Measurements from ENCODE around the gene MAFG. TPM values are rescaled to one million over a fixed set of nuclear protein-coding genes. Genes with fewer than 3 reads are reported as not detected.

Gene MAFG
- total RNA-seq, 2 experiments from 2014 or later, result 20.2 to 23.8 TPM

DNA sequence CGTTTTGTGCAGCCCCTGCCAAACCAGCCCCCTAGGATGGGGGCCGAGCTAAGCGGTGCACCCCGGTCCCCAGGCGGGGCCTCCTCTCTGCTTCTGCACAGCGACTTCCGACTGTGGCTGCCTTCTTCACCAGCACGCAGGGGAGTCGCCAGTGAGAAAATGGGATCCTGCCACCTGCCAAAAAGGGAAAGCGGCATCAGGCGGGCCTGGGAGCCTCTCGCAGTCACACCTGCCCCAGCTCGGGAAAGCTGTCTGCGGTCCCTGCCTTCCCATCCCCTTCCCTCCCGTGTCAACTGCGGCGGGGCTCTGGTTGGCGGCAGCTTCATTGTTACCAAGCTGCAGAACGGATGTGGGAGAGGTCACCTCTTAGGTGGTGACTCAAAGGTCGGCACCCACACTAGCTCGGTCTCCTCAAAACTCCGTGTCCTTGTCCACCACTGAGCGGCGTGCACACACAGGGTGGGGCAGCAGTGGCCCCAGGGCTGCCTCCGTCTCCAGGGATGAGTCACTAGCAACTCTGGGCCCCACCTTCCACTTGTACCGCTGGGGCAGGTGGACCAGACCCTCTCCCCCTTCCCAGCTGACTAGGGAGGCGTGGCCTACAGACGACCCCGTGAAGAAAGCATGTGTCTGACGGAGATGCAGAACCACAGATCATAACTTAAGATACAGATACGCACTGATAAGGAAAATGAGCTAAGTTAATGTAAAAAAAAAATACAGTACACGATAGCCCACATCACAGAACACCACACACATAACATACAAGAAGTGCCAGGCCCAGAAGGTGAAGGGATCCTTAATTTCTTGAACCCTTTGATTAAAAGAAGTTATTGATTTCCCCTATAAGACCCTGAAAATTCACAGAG, 14.9 kb downstream of the MAFG start:
- Mint-ChIP-seq H3K36me3 (peaks cover 32% of the 10 kb centered on the region), H3K4me1 (peaks cover 28% of the 10 kb centered on the region), H3K4me3 (no peak overlapping the region), H3K27me3 (no peaks in the 10 kb centered on the region), H3K9me3 (ENCODE audit: low read depth) (no peaks in the 10 kb centered on the region), H3K27ac (no peak overlapping the region)
- CTCF ChIA-PET, result interaction anchor here (0.9 to 1.0 kb wide), 3 partner anchors 14 to 107 kb away, joined by 3 to 4 read pairs (median 3); partner anchors contain the start of gene MAFG
- no peak for DNase-seq
- no peak for ATAC-seq

DNA sequence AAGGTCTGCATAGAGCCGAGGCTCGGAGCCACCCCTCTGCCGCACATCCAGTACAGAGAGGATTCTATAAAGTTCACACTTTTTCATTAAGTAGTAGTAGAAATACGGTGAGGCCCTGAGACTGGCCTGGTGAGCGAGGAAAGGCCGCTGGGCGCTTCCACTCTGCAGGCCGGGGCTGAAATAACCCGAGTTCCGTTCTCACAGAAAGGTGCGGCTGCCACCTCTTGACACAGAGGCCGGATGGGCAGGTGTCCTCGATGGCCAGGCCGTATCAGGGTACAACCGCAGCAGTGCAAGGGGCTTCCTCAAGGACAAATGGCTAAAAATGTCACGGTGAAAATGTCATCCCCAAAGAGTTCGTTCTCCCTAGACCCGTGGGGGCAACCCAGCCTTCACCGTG, 15.6 kb downstream of the MAFG start:
- Mint-ChIP-seq H3K9me3 (ENCODE audit: low read depth) (no peaks in the 10 kb centered on the region), H3K36me3 (peaks cover 32% of the 10 kb centered on the region), H3K27ac (no peak overlapping the region), H3K4me1 (peaks cover 23% of the 10 kb centered on the region), H3K27me3 (no peaks in the 10 kb centered on the region), H3K4me3 (peak overlapping the region; percentile 24)
- no peak for ATAC-seq
- CTCF ChIA-PET, result interaction anchor here (0.9 kb wide), 1 partner anchor 15 kb away, joined by 3 read pairs; the partner anchor contains the start of gene MAFG
- no peak for DNase-seq

DNA sequence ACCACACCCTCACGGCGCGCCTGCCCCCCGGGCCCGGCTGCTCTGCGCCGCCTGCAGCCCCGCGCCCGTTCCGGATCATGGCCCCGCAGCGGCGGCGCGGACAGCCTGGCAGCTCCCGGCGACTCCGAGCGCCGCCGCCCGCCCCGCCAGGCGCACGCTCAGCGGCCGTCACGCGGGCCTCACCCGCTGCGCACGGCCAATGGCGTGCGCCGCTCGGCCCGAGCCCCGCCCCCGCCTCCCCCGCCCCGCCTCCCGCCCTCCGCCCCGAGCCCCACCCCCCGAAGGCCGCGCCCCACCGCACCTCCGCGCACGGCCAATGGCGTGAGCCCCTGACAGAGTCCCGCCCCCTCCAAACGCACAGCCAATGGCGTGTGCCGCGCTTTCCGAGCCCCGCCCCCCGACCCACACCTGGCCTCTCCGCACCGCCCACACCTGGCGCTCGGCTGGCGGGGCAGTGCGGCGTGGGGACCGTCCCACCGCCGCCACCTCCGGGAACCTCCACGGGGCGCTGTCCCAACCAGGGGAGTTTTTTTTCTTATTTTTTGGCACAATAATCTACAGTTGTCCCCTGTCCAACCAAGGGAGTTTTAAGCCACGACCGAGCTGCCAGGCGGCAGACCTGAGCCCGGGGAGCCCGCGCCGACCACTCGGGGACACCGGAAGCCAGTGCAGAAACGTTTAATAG, 16.1 kb downstream of the MAFG start, which contains the start of gene PCYT2:
TSS of gene PCYT2 (minus strand) at position 123 of the 685 bp plus-strand sequence. CDS start at position 79, 44 bp downstream.
- no peaks in the 10 kb centered on the region for H3K27me3 Mint-ChIP-seq
- CTCF ChIA-PET, result no interaction called here
- peaks cover 18% of the 10 kb centered on the region for H3K4me1 Mint-ChIP-seq
- H3K4me3 Mint-ChIP-seq, result peak within 1 kb of the TSS; percentile 83
- peaks cover 30% of the 10 kb centered on the region for H3K36me3 Mint-ChIP-seq
- no peaks in the 10 kb centered on the region for H3K9me3 Mint-ChIP-seq (ENCODE audit: low read depth)
- peak; percentile 92 for ATAC-seq
- peak within 1 kb of the TSS; percentile 70 for H3K27ac Mint-ChIP-seq
- DNase-seq, result peak; percentile 94

DNA sequence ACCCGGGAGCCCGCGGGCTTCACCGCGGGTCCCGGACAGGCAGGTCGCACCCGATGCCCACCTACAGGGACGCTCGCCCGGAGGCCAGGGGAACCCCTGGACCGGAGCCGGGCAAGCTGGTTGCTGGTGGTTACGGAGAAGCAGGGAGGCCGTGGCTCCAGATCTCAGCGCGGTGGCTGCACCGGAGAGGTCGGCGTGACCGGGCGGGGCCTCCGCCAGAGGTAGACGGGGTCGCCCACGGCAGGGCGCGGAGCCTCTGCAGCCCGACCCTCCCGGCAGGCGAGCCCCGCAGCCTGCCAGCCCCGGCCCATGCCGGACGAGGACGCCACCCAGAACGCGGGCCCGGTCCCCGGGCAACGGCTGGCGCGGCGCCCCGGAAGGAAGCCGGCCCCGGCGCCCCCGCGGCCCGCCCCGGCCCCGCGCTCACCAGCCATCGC, 16.7 kb downstream of the MAFG start:
- ATAC-seq (peak; percentile 52), DNase-seq (no peak)

DNA sequence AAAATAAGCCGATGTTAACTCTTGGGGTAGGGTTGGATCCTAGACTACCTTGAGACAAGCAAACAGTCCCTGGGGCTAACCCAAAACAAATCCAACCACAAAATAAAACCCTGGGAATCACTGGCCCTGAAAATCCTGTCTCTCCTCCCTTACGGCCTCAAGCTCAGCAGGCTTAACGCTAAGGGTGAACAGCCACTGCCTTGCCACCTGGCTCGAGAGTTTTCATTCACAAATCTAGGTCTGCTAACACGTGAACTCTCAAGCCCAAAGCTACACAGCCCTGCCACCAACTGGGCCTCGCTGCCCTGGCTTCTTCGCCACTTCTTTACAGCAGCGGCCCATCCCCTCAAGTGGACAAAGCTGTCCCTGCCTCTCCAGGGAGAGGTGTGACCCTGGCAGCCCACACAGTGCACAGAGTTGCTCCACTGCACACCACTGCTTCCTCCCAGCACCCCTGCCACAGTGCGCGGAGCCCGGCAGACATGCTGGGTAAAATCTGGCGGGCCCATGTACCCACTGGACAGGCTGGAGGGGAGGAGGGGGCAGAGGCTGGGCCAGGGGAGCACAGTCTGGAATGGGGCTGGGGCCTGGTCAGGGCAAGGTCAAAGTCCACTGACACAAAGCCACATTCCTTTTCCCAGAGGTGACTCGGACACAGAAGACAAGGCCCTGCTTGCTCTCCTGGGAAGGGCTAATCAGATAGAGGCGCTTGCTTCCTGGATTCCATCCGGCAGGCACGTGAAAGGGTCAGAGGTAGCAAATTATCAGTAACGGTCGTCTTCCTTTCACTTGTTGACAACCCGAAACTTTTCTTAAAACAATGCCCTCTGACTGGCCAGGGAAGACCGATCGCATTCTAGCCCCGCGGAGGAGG, 17.3 kb downstream of the MAFG start:
- no peak for DNase-seq
- CTCF ChIA-PET, result interaction anchor here (1.2 to 1.4 kb wide), 2 partner anchors 12 to 41 kb away, joined by 3 read pairs; no protein-coding TSS in a partner anchor
- no peaks in the 10 kb centered on the region for H3K9me3 Mint-ChIP-seq (ENCODE audit: low read depth)

More for the DNA sequence above, 16.7 kb downstream of the MAFG start:
- peak overlapping the region; percentile 70 for H3K27ac Mint-ChIP-seq
- no peaks in the 10 kb centered on the region for H3K27me3 Mint-ChIP-seq
- CTCF ChIA-PET, result no interaction called here
- H3K4me3 Mint-ChIP-seq, result peak overlapping the region; percentile 83
- H3K9me3 Mint-ChIP-seq (ENCODE audit: low read depth), result no peaks in the 10 kb centered on the region
- peaks cover 27% of the 10 kb centered on the region for H3K36me3 Mint-ChIP-seq
- peaks cover 14% of the 10 kb centered on the region for H3K4me1 Mint-ChIP-seq

DNA sequence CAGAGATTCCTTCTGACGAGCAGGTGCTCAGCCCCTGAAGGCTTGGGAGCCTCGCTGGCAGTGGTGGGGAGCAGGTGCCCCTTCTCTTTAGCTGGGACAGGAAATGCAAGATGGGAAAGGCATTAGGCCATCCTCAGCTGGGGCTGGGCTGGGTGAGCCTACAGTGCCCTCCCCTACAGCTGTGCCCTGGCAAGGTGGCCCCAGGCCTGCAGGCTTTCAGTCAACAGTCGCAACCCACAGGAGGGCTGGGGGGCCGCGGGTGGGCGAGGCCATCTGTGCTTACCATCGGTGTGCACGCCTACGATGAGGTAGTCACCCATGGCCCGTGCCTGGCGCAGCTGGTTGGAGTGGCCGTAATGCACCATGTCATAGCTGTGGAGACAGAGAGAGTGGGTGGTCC, 18.3 kb downstream of the MAFG start:
- DNase-seq, result no peak
- Mint-ChIP-seq H3K27me3 (no peaks in the 10 kb centered on the region), H3K9me3 (ENCODE audit: low read depth) (no peaks in the 10 kb centered on the region), H3K4me1 (peaks cover 11% of the 10 kb centered on the region), H3K4me3 (no peak overlapping the region), H3K36me3 (peaks cover 15% of the 10 kb centered on the region), H3K27ac (no peak overlapping the region)
- CTCF ChIA-PET, result interaction anchor here (0.8 to 1.4 kb wide), 3 partner anchors 11 to 40 kb away, joined by 3 read pairs; no protein-coding TSS in a partner anchor
- no peak for ATAC-seq

More for the DNA sequence above, 17.3 kb downstream of the MAFG start:
- no peak for ATAC-seq
- Mint-ChIP-seq H3K27me3 (no peaks in the 10 kb centered on the region), H3K36me3 (peaks cover 21% of the 10 kb centered on the region), H3K4me3 (peak overlapping the region; percentile 83), H3K27ac (peak overlapping the region; percentile 70), H3K4me1 (peaks cover 12% of the 10 kb centered on the region)

DNA sequence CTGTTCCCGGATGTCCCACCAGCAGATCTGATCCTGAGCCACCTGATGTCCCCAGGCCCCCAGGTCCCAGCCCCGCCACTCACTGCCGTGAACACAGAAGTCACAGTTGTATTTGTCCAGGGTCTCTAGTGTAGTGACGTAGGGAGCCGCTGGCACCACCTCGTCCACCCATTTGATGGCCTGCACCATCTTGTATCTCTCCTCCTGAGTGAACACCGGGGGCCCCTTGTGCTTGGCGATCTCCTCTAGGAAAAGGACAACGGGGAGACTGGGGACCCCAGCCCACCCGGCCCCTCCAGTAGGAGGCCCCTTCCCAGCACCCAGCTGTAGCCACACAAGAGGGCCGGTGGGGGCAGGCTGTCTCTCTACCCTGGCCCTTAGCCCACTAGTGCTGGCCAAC, 18.7 kb downstream of the MAFG start:
- Mint-ChIP-seq H3K27ac (no peak overlapping the region), H3K4me1 (peaks cover 11% of the 10 kb centered on the region), H3K36me3 (peaks cover 14% of the 10 kb centered on the region), H3K4me3 (no peak overlapping the region), H3K27me3 (no peaks in the 10 kb centered on the region), H3K9me3 (ENCODE audit: low read depth) (no peaks in the 10 kb centered on the region)
- ATAC-seq (no peak), DNase-seq (no peak)
- CTCF ChIA-PET, result interaction anchor here (0.8 kb wide), 1 partner anchor 19 kb away, joined by 3 read pairs; no protein-coding TSS in a partner anchor

DNA sequence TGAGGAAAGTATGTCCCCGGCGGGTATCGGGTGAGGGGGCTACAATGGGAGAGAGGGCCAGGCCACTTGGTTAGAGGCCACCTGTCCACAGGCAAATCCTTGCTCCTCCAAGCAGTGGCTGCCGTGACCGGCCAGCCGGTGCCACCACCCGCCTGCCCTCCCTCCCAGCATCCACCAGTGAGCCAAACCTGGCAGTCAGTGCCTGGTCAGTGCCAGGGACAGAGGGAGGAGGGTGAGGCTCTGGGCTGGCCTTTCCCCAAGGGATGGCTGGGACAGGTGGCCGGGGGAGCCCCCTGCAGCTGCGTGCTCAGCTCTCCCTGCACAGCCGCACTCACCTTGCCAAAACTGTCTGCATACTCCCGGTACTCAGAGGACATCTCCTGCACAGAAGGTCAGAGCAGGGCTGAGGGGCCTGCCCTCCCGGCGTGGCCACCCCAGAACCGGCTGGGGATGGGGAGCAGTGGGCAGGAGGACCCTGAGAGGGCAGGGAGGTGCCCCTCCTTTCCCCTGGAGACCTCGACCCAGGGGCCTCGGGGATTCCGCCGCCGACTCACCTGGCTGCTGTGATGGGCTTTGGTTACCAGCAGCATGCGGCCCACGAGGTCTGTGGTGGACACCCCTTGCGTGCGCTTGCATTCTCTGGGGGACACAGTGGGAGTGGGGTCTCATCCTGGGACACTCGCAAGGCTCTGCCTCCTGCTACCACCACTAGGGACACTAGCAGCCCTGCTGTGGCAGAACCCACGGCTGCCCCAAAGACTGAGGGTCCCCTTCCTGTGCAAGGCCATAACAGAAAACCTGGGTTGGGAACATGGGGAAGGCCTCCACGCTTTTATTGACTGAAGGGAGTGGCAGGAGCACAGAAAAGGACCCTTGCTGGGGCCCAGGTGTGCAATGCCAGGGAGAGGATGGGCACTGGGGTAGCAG, 20.1 kb downstream of the MAFG start:
- Mint-ChIP-seq H3K27me3 (no peaks in the 10 kb centered on the region), H3K9me3 (ENCODE audit: low read depth) (no peaks in the 10 kb centered on the region), H3K4me1 (peaks cover 9% of the 10 kb centered on the region), H3K27ac (no peak overlapping the region), H3K36me3 (peaks cover 5% of the 10 kb centered on the region), H3K4me3 (no peak overlapping the region)
- no peak for DNase-seq
- CTCF ChIA-PET, result no interaction called here
- no peak for ATAC-seq

DNA sequence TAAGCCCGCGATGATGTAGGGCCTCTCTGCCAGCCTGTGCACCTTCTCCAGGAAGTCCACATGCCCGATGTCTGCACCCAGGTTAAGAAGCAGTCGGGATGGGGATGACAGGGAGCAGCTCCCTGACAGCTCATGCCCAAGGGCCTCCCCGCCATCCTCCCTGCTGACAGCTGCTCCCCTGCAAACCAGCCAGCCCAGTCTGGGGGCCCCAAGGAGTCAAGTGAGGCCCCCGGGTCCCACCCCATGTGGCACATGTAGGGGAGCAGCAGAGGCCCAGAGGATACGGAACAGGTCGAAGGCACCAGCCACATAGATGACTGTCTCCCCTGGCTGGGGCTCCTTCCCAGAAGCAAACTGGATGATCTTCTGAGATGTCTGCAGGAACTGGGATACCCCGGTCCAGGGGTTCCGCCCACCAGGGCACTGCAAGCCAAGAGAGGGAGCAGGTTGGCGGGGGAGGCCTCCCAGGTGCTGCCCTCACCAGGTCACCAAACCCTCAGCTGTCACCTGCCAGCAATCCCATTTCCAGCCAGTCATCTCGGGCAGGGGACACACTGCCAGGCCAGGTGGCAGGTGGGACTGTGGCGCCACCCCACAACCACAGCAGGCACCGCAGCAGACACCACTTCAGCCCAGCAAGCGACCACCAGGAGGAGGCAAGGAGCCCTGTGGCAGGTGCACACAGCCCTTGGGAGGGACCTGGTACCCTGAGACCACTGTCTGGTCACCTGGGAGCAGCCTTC, 20.9 kb downstream of the MAFG start:
- H3K36me3 Mint-ChIP-seq, result peaks cover 1% of the 10 kb centered on the region

DNA sequence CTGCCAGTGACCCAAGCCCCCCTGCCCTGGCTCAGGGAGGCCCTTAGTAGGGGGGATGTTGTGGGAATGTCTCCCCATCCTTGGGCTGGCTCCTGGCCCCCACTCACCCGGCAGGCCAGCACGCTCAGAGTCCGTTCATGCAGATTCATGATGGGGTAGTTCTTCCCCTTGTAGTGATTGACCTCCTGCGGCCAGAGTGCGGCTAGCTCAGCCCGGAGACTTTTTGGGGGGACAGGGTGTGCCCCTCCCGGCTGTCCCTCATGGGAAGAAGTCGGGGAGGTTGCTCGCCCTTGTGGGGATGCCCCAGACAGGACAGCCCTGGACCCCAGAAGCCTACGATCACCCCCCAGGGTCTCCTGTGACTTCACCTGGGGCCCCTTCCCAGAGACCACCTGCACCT, 21.5 kb downstream of the MAFG start:
- CTCF ChIA-PET, result interaction anchor here (1.0 kb wide), 1 partner anchor 12 kb away, joined by 3 read pairs; no protein-coding TSS in a partner anchor
- Mint-ChIP-seq H3K4me3 (no peak overlapping the region), H3K4me1 (peaks cover 10% of the 10 kb centered on the region), H3K27ac (no peak overlapping the region), H3K36me3 (peaks cover 4% of the 10 kb centered on the region), H3K27me3 (peaks cover 7% of the 10 kb centered on the region), H3K9me3 (ENCODE audit: low read depth) (no peaks in the 10 kb centered on the region)
- DNase-seq (no peak), ATAC-seq (no peak)

More for the DNA sequence above, 20.9 kb downstream of the MAFG start:
- H3K9me3 Mint-ChIP-seq (ENCODE audit: low read depth), result no peaks in the 10 kb centered on the region
- H3K27ac Mint-ChIP-seq, result no peak overlapping the region
- no peak overlapping the region for H3K4me3 Mint-ChIP-seq
- CTCF ChIA-PET, result interaction anchor here (1.0 kb wide), 1 partner anchor 13 kb away, joined by 3 read pairs; no protein-coding TSS in a partner anchor
- ATAC-seq (no peak), DNase-seq (no peak)
- H3K4me1 Mint-ChIP-seq, result peaks cover 7% of the 10 kb centered on the region
- peaks cover under 1% of the 10 kb centered on the region for H3K27me3 Mint-ChIP-seq

DNA sequence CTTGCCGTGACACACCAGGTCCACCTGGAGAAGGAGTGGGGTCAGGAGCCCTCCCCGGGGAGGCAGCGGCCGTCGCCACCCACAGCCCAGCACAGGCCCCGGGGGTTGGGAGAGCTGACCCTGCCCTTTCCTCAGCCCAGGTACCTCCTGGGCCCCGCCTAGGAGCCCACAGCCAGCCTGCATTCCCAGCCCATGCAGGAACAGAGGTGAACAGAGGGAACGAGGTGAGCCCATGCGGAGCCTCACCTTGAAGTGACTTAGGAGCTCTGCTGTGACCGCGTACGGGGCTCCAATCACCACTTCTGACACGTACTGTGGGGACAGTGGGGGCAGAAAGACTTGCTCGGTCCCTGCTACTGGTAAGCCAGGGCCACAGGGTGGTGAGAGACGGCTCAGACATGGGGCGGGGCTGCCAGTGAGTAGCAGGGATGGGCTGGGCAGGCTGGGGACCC, 22.1 kb downstream of the MAFG start:
- Mint-ChIP-seq H3K4me3 (no peak overlapping the region), H3K4me1 (peaks cover 10% of the 10 kb centered on the region), H3K27ac (no peak overlapping the region), H3K9me3 (ENCODE audit: low read depth) (no peaks in the 10 kb centered on the region), H3K27me3 (peaks cover 10% of the 10 kb centered on the region), H3K36me3 (peaks cover 5% of the 10 kb centered on the region)
- no peak for ATAC-seq
- DNase-seq, result no peak
- CTCF ChIA-PET, result interaction anchor here (1.0 kb wide), 1 partner anchor 12 kb away, joined by 3 read pairs; no protein-coding TSS in a partner anchor
